SK-N-SH treated with all-trans-retinoic acid at 6 μM for 48 hours (cell line): ENCODE results near the gene PYCR2.

ENCODE experiments used
- ATAC-seq: fragments of 200-7000 bp; cut with Tn5 transposase; 3 replicates; pipeline ENCODE4 v1.9.1; 2020; ENCODE audit warnings: mild to moderate bottlenecking, moderate library complexity
- BACH2 ChIP-seq: fragments of 250-450 bp; sonication (Bioruptor Pico); IDR thresholded peaks from 2 replicates; pipeline ENCODE4 v1.9.0; 2021; ENCODE audit warnings: mild to moderate bottlenecking, borderline replicate concordance
- CREB5 ChIP-seq: fragments of 250-450 bp; sonication (Bioruptor Pico); IDR thresholded peaks from 2 replicates; pipeline ENCODE4 v1.5.1; 2020; ENCODE audit warnings: low read depth, mild to moderate bottlenecking, moderate library complexity
- ESRRG ChIP-seq: fragments of 250-450 bp; sonication (Bioruptor Pico); IDR thresholded peaks from 2 replicates; pipeline ENCODE4 v1.6.1; 2021; ENCODE audit warnings: mild to moderate bottlenecking
- GLIS3 ChIP-seq: fragments of 250-450 bp; sonication (Bioruptor Pico); IDR thresholded peaks from 2 replicates; pipeline ENCODE4 v1.5.0; 2020; ENCODE audit warnings: mild to moderate bottlenecking, moderate library complexity
- OSR1 ChIP-seq: fragments of 250-450 bp; sonication (Bioruptor Pico); IDR thresholded peaks from 2 replicates; pipeline ENCODE4 v1.8.0; 2022; ENCODE audit warnings: moderate library complexity, mild to moderate bottlenecking, inconsistent platforms
- PATZ1 ChIP-seq: fragments of 250-450 bp; sonication (Bioruptor Pico); IDR thresholded peaks from 2 replicates; pipeline ENCODE4 v1.8.0; 2020; ENCODE audit warnings: mild to moderate bottlenecking, moderate library complexity, borderline replicate concordance
- POU6F1 ChIP-seq: fragments of 250-450 bp; sonication (Bioruptor Pico); IDR thresholded peaks from 2 replicates; pipeline ENCODE4 v1.8.0; 2021; ENCODE audit warnings: low read depth, mild to moderate bottlenecking, moderate library complexity, borderline replicate concordance
- PPARA ChIP-seq: fragments of 250-450 bp; sonication (Bioruptor Pico); IDR thresholded peaks from 2 replicates; pipeline ENCODE4 v1.5.0; 2020; ENCODE audit warnings: mild to moderate bottlenecking, borderline replicate concordance
- RARB ChIP-seq: fragments of 250-450 bp; sonication (Bioruptor Pico); IDR thresholded peaks from 2 replicates; pipeline ENCODE4 v1.8.0; 2021; ENCODE audit warnings: mild to moderate bottlenecking, moderate library complexity
- SNAI2 ChIP-seq: fragments of 250-450 bp; sonication (Bioruptor Pico); IDR thresholded peaks from 2 replicates; pipeline ENCODE4 v1.5.0; 2020; ENCODE audit warnings: mild to moderate bottlenecking, moderate library complexity
- TCF4 ChIP-seq: fragments of 250-450 bp; sonication (Bioruptor Pico); IDR thresholded peaks from 2 replicates; pipeline ENCODE4 v1.8.0; 2021; ENCODE audit warnings: mild to moderate bottlenecking, moderate library complexity, borderline replicate concordance
- TOX ChIP-seq: fragments of 250-450 bp; sonication (Bioruptor Pico); IDR thresholded peaks from 2 replicates; pipeline ENCODE4 v1.8.0; 2021; ENCODE audit warnings: mild to moderate bottlenecking, moderate library complexity, borderline replicate concordance
- TSHZ2 ChIP-seq: fragments of 250-450 bp; sonication (Bioruptor Pico); IDR thresholded peaks from 2 replicates; pipeline ENCODE4 v1.5.0; 2020; ENCODE audit warnings: mild to moderate bottlenecking, moderate library complexity
- ZC3H10 ChIP-seq: fragments of 250-450 bp; sonication (Bioruptor Pico); IDR thresholded peaks from 2 replicates; pipeline ENCODE4 v1.5.1; 2021; ENCODE audit warnings: mild to moderate bottlenecking, moderate library complexity
- ZFP3 ChIP-seq: fragments of 250-450 bp; sonication (Bioruptor Pico); IDR thresholded peaks from 2 replicates; pipeline ENCODE4 v1.5.0; 2020; ENCODE audit warnings: mild to moderate bottlenecking, moderate library complexity
- ZFP30 ChIP-seq: fragments of 450-650 bp; formaldehyde crosslinking; IDR thresholded peaks from 2 replicates; pipeline ENCODE4 v1.5.0; 2022; ENCODE audit warnings: mild to moderate bottlenecking, moderate library complexity
- ZNF565 ChIP-seq: fragments of 450-650 bp; formaldehyde crosslinking; conservative IDR thresholded peaks from 2 replicates; pipeline ENCODE4 v1.5.0; 2020; ENCODE audit warnings: low read depth, mild to moderate bottlenecking, moderate library complexity

The PYCR2 gene

GRCh38 chr1:225880636-225881035, 43.4 kb downstream of the PYCR2 start:
- ATAC-seq: no peak
- TF ChIP-seq BACH2 (no peak), ZNF565 (CRISPR knock-in tag) (no peak), CREB5 (CRISPR knock-in tag) (no peak), RARB (CRISPR knock-in tag) (no peak), PPARA (CRISPR knock-in tag) (no peak), POU6F1 (CRISPR knock-in tag) (no peak), SNAI2 (CRISPR knock-in tag) (no peak), ESRRG (CRISPR knock-in tag) (no peak), TOX (CRISPR knock-in tag) (no peak), ZFP3 (no peak), ZFP30 (CRISPR knock-in tag) (no peak), GLIS3 (CRISPR knock-in tag) (no peak), PATZ1 (CRISPR knock-in tag) (no peak), TCF4 (CRISPR knock-in tag) (no peak)

GRCh38 chr1:225880222-225880588, 43.8 kb downstream of the PYCR2 start:
- no peak for ATAC-seq
- TF ChIP-seq TOX (CRISPR knock-in tag): no peak
- TF ChIP-seq ZC3H10: no peak

GRCh38 chr1:225879521-225880221, 44.4 kb downstream of the PYCR2 start:
- TF ChIP-seq TSHZ2 (CRISPR knock-in tag) (no peak), SNAI2 (CRISPR knock-in tag) (no peak), RARB (CRISPR knock-in tag) (no peak), GLIS3 (CRISPR knock-in tag) (no peak), PPARA (CRISPR knock-in tag) (no peak), OSR1 (CRISPR knock-in tag) (no peak), PATZ1 (CRISPR knock-in tag) (no peak), CREB5 (CRISPR knock-in tag) (no peak), POU6F1 (CRISPR knock-in tag) (no peak), TOX (CRISPR knock-in tag) (no peak), ZFP3 (no peak), ZNF565 (CRISPR knock-in tag) (no peak), ESRRG (CRISPR knock-in tag) (no peak)
- TF ChIP-seq, all 23 proteins: peak for 0
- no peak for ATAC-seq
